ENCODE data around the gene KCNK3. TPM values are rescaled to one million over a fixed set of nuclear protein-coding genes. Genes with fewer than 3 reads are reported as not detected.

The KCNK3 gene
- total RNA-seq, 1 donor from 2014 or later = not detected

GRCh38 chr2:26706093-26706492 is 13.6 kb downstream of the KCNK3 start:
- Mint-ChIP-seq H3K27ac (no peak overlapping the region), H3K27me3 (peaks cover 7% of the 10 kb centered on the region), H3K36me3 (ENCODE audit: low read depth) (no peaks in the 10 kb centered on the region), H3K4me3 (no peak overlapping the region), H3K4me1 (no peaks in the 10 kb centered on the region), H3K9me3 (no peaks in the 10 kb centered on the region)
- DNase-seq = no peak
- intact Hi-C loops (cut with micrococcal nuclease) = no loop called here

- DNase-seq = no peak
- H3K4me1 Mint-ChIP-seq = no peaks in the 10 kb centered on the region
- no peak overlapping the region for H3K27ac Mint-ChIP-seq
- H3K9me3 Mint-ChIP-seq = no peaks in the 10 kb centered on the region
- H3K36me3 Mint-ChIP-seq (ENCODE audit: low read depth) = no peaks in the 10 kb centered on the region
- no peak overlapping the region for H3K4me3 Mint-ChIP-seq
- intact Hi-C loops (cut with micrococcal nuclease) = no loop called here
- peaks cover 7% of the 10 kb centered on the region for H3K27me3 Mint-ChIP-seq
Observed at GRCh38 chr2:26706616-26707473, 14.3 kb downstream of the KCNK3 start.

DNA sequence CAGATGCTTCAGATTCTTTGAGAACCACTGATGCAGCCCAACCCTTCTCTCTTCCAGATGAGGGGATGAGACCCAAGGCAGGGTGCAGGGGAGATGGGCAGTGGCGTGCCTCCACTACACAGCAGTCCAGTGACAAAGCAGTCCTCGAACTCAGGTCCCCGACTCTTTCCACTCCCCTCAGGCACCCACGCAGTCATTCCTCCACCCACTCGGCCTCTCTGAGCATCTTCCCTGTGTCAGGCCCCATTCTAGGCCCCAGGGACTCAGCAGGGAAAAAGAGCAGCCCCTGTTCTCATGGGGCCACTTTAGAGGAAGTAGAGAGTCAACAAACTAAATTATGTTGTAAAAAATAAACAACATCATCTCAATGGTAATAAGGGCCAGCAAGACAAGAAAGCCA is 15.2 kb downstream of the KCNK3 start:
- Mint-ChIP-seq H3K4me1 (no peaks in the 10 kb centered on the region), H3K4me3 (no peak overlapping the region), H3K27me3 (no peaks in the 10 kb centered on the region), H3K9me3 (no peaks in the 10 kb centered on the region), H3K27ac (no peak overlapping the region), H3K36me3 (ENCODE audit: low read depth) (no peaks in the 10 kb centered on the region)
- no peak for DNase-seq
- intact Hi-C loops (cut with micrococcal nuclease) = no loop called here

DNA sequence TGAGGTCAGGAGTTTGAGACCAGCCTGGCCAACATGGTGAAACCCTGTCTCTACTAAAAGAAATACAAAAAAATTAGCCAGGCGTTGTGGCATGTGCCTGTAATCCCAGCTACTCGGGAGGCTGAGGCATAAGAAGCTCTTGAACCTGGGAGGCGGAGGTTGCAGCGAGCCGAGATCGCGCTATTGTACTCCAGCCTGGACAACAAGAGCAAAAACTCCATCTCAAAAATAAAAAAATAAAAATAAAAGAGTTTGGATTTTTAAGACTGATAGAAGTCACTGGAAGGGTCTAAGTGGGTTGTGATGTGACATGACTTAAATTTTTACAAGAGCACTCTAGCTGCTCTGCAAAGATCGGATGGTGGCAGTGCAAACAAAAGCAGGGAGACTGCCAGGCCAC is 15.9 kb downstream of the KCNK3 start:
- Mint-ChIP-seq H3K36me3 (ENCODE audit: low read depth) (no peaks in the 10 kb centered on the region), H3K27ac (no peak overlapping the region), H3K4me1 (no peaks in the 10 kb centered on the region), H3K9me3 (no peaks in the 10 kb centered on the region), H3K27me3 (no peaks in the 10 kb centered on the region), H3K4me3 (no peak overlapping the region)
- DNase-seq = no peak
- intact Hi-C loops (cut with micrococcal nuclease) = no loop called here

DNA sequence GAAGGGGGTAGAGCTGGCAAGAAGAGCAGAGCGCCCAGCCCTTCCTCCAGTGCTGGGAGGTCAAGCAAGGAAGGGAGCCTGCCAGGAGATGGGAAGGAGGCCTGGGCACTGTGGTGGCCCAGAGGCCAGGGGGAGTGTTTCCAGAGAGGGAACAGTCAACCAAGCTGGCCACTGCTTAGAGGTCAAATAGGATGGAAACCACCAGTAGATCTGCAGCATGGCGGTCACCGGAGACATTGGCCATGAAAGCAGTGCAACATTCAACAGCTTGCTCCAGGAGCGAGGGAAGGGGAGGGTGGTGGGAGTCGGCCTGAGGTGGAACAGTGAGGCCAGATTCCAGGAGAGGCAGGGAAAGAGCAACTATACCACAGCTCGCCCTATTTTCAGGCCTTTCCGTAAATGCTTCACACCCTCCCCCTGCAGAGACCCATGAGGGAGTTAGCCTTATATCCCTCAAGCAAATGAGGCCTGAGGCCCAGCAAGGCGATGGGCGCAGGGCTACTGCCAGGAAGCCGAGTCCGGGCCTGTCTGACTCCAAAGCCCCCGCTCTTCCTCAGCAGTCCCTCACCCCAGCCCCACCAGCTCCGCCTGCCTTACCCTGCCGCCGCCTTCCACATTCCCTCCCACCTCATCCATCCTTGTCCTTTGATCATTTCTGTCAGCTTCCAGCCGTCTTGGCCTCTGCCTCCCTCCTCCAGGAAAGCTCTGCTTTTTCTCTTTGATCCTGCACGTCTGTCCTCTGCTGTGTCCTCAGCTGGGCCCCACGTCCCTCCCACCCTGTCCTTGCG is 17.0 kb downstream of the KCNK3 start:
- Mint-ChIP-seq H3K9me3 (no peaks in the 10 kb centered on the region), H3K4me1 (no peaks in the 10 kb centered on the region), H3K4me3 (no peak overlapping the region), H3K27me3 (no peaks in the 10 kb centered on the region), H3K27ac (no peak overlapping the region), H3K36me3 (ENCODE audit: low read depth) (no peaks in the 10 kb centered on the region)
- DNase-seq = no peak
- intact Hi-C loops (cut with micrococcal nuclease) = no loop called here

DNA sequence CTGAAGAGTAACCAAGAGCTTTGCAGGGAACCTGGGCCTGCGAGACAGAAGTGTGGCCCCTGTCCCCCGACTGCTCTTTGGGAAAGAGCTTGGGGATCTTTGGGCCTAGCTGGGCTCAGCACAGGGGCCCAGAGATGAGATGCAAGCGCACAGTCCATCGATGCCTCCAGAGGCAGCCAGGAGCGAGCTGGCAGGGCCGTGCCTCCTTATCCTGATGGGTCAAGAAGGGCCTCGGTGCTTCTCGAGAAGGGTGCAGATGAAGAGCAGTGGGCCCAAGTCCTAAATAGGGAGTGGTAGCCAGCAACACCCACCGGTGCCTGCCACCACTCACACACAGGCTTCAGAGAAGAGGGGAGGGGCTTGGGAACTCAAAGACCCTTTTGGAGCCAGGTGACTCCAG is 17.6 kb downstream of the KCNK3 start:
- Mint-ChIP-seq H3K27ac (no peak overlapping the region), H3K9me3 (no peaks in the 10 kb centered on the region), H3K4me3 (no peak overlapping the region), H3K27me3 (no peaks in the 10 kb centered on the region), H3K4me1 (no peaks in the 10 kb centered on the region), H3K36me3 (ENCODE audit: low read depth) (no peaks in the 10 kb centered on the region)
- intact Hi-C loops (cut with micrococcal nuclease) = no loop called here
- DNase-seq = no peak

- H3K27ac Mint-ChIP-seq = no peak overlapping the region
- intact Hi-C loops (cut with micrococcal nuclease) = no loop called here
Observed at GRCh38 chr2:26710743-26711456, 18.4 kb downstream of the KCNK3 start.

GRCh38 chr2:26711457-26712161 is 19.1 kb downstream of the KCNK3 start:
- Mint-ChIP-seq H3K36me3 (ENCODE audit: low read depth) (no peaks in the 10 kb centered on the region), H3K27ac (no peak overlapping the region), H3K4me1 (no peaks in the 10 kb centered on the region), H3K27me3 (no peaks in the 10 kb centered on the region), H3K4me3 (no peak overlapping the region), H3K9me3 (no peaks in the 10 kb centered on the region)
- intact Hi-C loops (cut with micrococcal nuclease) = no loop called here
- no peak for DNase-seq

More at GRCh38 chr2:26710743-26711456, 18.4 kb downstream of the KCNK3 start:
- Mint-ChIP-seq H3K4me3 (no peak overlapping the region), H3K4me1 (no peaks in the 10 kb centered on the region), H3K27me3 (no peaks in the 10 kb centered on the region), H3K9me3 (no peaks in the 10 kb centered on the region), H3K36me3 (ENCODE audit: low read depth) (no peaks in the 10 kb centered on the region)
- DNase-seq = no peak

DNA sequence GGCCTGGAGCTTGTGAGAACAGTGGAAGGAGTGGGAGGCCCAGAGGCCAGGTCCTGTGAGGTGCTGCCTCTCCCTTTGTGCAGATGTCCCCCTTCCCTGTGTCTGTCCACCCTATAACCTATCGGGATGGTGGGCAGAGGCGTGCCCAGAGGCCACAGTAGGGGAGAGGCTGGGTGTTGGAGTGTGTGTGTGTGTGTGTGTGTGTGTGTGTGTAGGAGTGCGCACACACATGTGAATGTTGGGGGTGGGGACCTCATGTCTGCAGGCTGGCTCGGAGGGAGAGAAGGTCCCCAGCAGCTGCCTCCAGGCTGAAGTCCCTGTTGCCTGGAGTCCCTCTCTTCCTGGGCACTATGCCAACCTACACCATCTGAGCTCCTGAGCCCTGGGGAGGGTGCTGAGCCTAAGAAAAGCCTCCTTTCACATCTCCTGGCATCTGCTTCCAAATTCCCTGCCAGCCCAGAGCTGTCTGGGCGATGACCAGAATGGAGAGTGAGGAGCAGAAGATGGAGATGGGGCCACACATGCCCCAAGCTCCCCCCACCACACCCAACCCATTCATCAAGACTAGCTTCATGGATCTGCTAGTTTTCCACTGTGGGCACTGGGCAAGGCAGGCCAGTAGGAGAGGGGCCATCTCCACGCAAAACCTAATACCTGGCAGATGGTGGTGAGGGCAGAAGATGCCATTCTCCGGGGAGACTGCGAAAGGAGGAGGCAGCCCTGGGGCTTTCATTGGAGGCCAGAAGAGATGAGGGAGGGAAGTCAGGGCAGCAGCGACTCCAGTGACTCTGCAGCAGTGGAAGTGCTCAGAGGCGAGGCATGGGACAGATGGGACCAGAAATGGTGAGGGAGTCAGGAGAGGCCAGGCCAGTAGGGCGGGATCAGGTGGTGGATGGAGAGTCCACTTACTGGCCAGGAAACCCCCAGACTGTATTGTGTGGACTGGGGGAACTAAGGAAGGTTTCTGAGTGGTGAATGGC is 20.3 kb downstream of the KCNK3 start:
- H3K27me3 Mint-ChIP-seq = no peaks in the 10 kb centered on the region
- intact Hi-C loops (cut with micrococcal nuclease) = no loop called here
- DNase-seq = no peak

DNA sequence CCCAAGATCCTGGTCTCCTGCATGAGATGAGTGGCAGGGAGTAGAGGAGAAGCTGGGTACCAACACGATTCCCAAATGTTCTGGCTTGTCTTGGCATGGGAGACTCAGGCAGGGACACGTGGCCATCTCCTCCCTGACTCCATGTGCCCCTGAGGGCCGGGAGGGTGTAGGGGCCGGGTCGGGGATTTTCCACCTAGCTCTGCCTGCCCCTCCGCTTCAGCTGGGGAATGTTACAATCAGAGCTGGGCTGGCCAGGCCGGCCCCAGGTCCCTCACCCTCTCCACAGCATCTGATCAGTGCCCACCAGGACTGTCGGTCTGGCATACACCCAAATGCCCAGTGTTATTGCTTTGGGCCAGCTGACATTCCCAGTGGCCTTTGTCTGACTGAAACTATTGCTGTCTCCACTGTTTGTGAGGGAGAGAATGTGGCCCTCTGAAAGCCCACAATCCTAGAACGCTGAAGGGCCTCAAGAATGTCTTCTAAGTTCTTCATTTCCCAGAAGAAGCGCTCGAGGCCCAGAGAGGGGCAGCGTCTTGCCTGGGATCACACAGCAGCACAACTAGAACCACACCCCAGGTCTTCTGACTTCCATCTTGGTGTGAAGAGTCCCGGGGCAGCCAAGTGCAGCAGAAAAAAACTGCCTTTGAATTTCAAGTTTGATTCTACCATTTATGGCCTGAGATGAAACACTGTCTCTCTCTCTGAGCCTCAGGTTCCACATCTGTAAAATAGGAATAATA is 23.2 kb downstream of the KCNK3 start:
- H3K4me3 Mint-ChIP-seq = no peak overlapping the region

More for the DNA sequence above, 20.3 kb downstream of the KCNK3 start:
- Mint-ChIP-seq H3K27ac (no peak overlapping the region), H3K4me3 (no peak overlapping the region), H3K9me3 (no peaks in the 10 kb centered on the region), H3K36me3 (ENCODE audit: low read depth) (no peaks in the 10 kb centered on the region), H3K4me1 (no peaks in the 10 kb centered on the region)

DNA sequence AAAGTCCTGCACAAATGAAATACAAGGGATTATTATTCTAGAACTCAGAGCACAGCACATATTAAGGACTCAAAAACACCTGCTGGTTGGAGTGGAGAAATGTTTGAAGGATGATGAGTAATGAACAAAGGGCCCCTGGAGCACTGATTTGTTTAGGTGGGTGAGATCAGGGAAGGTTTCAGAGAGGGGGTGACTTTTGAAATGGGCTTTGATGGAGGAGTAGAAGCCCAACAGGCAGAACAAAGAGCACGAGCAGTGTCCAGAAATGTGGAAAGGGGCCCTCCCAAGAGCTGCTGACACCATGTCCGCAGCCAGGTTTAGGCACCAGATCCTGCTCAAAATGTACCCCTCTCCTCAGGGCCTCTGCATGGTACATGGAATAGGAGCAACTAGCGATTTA is 23.8 kb downstream of the KCNK3 start:
- no peaks in the 10 kb centered on the region for H3K9me3 Mint-ChIP-seq
- DNase-seq = no peak
- H3K4me3 Mint-ChIP-seq = no peak overlapping the region
- H3K27me3 Mint-ChIP-seq = no peaks in the 10 kb centered on the region
- H3K36me3 Mint-ChIP-seq (ENCODE audit: low read depth) = no peaks in the 10 kb centered on the region
- H3K27ac Mint-ChIP-seq = no peak overlapping the region
- no peaks in the 10 kb centered on the region for H3K4me1 Mint-ChIP-seq
- intact Hi-C loops (cut with micrococcal nuclease) = no loop called here

More for the DNA sequence above, 23.2 kb downstream of the KCNK3 start:
- no peak for DNase-seq
- no peaks in the 10 kb centered on the region for H3K4me1 Mint-ChIP-seq
- H3K9me3 Mint-ChIP-seq = no peaks in the 10 kb centered on the region
- H3K27me3 Mint-ChIP-seq = no peaks in the 10 kb centered on the region
- H3K36me3 Mint-ChIP-seq (ENCODE audit: low read depth) = no peaks in the 10 kb centered on the region
- no peak overlapping the region for H3K27ac Mint-ChIP-seq
- intact Hi-C loops (cut with micrococcal nuclease) = no loop called here

- DNase-seq = no peak
- no peaks in the 10 kb centered on the region for H3K36me3 Mint-ChIP-seq (ENCODE audit: low read depth)
- H3K27me3 Mint-ChIP-seq = no peaks in the 10 kb centered on the region
- intact Hi-C loops (cut with micrococcal nuclease) = no loop called here
- no peaks in the 10 kb centered on the region for H3K9me3 Mint-ChIP-seq
- H3K4me1 Mint-ChIP-seq = no peaks in the 10 kb centered on the region
- no peak overlapping the region for H3K27ac Mint-ChIP-seq
- H3K4me3 Mint-ChIP-seq = no peak overlapping the region
Observed at GRCh38 chr2:26716769-26717168, 24.2 kb downstream of the KCNK3 start.

Data from activated CD4-positive, alpha-beta T cell treated with anti-CD3 and anti-CD28 coated beads, Interleukin-2, amount 10 ng/mL, durations not matched to agents 24 days and 14 days (primary cell).